ENCODE measurements around the gene RAP1GAP2.
"Not testable (repeated sequence)": the region's sequence is repeated elsewhere in the genome, so short reads cannot be mapped to it uniquely, and the experiment has no call there.

RAP1GAP2 gene

DNA sequence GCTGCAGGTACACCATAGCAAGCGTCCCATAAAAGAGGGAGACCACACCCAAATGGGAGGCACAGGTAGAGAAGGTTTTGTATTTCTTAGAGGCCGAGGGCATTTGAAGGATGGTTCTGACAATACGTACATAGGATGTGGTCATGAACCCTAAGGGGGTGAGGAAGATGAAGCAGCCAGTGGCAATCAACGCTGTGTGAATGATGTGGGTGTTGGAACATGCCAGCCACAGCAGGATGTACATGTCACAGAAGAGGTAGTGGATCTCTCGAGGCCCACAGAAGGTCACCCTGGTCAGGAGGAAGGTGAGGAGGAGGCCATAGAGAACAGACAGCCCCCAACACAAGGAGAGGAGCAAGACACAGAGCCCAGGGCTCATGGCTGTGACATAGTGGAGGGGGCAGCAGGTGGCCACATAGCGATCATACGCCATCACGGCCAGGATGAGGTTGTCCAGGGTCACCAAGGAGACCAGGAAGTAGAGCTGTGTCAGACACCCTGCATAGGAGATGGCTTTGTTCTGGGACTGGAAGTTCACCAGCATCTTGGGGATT, 266.7 kb downstream of the RAP1GAP2 start:
- H3K4me1 Mint-ChIP-seq (ENCODE audit: low read depth); H3K27me3 Mint-ChIP-seq; H3K9me3 Mint-ChIP-seq; H3K36me3 Mint-ChIP-seq (ENCODE audit: low read depth); DNase-seq; H3K4me3 Mint-ChIP-seq; H3K27ac Mint-ChIP-seq: not testable (repeated sequence)

DNA sequence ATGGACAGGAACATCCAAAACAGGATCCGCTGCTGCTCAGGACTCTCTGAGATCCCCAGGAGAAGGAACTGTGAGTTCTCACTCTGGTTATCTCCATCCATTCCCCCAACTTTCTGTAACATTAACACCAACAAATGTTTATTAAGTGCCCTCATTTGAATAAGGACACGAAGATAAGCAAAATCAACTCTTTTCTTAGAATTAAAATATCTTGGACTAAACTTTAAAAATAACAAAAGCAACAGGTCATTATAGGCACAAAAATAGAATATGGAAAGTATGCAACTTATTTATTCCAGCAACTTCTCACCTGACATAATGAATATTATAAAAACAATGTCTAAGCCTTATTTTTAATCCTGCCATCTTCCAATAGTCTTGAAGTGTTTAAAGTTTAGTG, 267.3 kb downstream of the RAP1GAP2 start, which contains the start of gene OR1D5:
TSS of gene OR1D5 (minus strand) at position 101 of the 400 bp plus-strand sequence. CDS start at position 101, 0 bp downstream.
- not testable (repeated sequence) for H3K4me1 Mint-ChIP-seq (ENCODE audit: low read depth); H3K27ac Mint-ChIP-seq; H3K9me3 Mint-ChIP-seq; DNase-seq; H3K36me3 Mint-ChIP-seq (ENCODE audit: low read depth); H3K27me3 Mint-ChIP-seq; H3K4me3 Mint-ChIP-seq

DNA sequence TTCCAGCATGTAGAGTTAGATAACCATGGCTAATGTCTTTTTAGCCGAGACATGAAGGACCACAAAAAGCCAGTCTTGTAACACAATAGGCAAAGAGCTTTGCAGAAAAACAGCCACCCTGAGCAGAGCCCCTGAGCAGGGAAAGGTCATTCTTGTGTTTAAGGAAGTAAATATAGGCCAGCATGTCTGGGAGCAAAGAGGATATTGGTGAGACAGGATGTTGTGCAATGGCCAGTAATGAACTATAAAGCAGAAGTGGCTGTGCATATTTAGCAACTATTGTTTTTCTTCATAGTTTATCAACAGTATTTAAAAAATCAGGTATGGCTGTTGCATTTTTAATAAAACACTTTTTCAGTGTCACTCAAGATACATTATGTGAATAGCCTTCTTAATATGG, 269.0 kb downstream of the RAP1GAP2 start:
- not testable (repeated sequence) for DNase-seq; H3K27ac Mint-ChIP-seq; H3K36me3 Mint-ChIP-seq (ENCODE audit: low read depth); H3K27me3 Mint-ChIP-seq; H3K4me3 Mint-ChIP-seq; H3K9me3 Mint-ChIP-seq; H3K4me1 Mint-ChIP-seq (ENCODE audit: low read depth)

DNA sequence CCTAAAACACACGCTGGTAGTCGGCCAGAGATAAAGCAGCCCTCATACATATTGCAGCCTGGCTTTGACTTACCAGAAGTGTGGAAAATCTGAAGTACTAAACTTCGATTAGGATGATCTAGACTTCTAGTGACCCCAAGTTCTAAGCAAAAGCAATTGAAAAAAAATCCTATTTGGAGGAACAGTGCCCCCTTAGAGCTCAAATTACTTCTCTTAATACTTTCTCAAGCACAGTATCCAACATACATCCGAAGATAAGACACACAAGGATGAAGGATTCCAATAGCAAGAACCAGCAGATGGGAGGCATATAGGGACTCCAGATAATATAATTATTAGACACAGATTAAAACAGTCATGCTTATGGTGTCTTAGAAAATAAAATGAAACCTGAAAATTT, 277.6 kb downstream of the RAP1GAP2 start:
- H3K27me3 Mint-ChIP-seq = peaks cover 13% of the 10 kb centered on the region
- H3K36me3 Mint-ChIP-seq (ENCODE audit: low read depth); H3K4me1 Mint-ChIP-seq (ENCODE audit: low read depth); DNase-seq; H3K9me3 Mint-ChIP-seq; H3K4me3 Mint-ChIP-seq; H3K27ac Mint-ChIP-seq: not testable (repeated sequence)

Data from activated T-cell treated with anti-CD3 and anti-CD28 coated beads, Interleukin-2, amount 50 U/mL, for 24 hours (primary cell).